Measurements from ENCODE around the gene MRPS16. TPM values are rescaled to one million over a fixed set of nuclear protein-coding genes. Genes with fewer than 3 reads are reported as not detected.

The MRPS16 gene
- 54.5 TPM for total RNA-seq

DNA sequence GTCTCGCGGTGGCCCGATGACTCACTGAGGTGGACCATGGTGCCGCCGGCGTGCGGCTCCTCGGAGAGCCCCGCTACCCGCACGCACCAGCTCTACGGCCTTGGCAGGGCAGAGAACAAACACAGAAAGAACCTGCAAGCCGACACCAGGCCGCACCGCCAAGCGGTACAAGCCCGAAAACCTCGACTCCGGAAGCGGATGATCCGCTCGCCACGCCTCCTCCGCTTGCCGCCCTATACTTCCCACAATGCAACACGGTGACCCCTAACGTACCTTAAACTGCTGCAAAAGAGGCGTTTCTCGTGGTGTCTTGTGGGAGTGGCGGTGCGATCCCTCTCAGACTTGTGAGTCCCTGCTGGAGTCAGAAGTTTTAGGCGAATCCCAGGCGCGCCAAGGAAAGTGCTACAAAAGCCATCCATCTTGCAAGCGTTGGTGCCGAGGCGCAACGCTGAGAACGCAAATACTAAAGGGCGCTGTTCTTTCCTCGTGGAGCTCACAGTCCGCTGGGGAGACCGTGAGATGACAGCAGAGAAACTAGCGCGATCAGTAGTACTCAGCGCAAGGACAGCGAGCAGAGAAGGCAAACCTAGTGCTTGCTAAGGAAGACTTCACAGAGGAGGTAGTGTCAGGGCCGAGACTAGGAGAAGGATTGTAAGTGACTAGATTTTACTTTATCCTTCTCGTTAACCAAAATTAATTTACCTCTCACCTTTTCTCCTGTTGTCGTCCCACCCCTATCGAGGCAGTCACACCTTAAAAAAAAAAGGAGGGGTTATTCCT is at the start of gene MRPS16:
Gene MRPS16 (minus strand): TSS at position 200 of the 780 bp plus-strand sequence. CDS start 162 bp downstream, at position 38.

DNA sequence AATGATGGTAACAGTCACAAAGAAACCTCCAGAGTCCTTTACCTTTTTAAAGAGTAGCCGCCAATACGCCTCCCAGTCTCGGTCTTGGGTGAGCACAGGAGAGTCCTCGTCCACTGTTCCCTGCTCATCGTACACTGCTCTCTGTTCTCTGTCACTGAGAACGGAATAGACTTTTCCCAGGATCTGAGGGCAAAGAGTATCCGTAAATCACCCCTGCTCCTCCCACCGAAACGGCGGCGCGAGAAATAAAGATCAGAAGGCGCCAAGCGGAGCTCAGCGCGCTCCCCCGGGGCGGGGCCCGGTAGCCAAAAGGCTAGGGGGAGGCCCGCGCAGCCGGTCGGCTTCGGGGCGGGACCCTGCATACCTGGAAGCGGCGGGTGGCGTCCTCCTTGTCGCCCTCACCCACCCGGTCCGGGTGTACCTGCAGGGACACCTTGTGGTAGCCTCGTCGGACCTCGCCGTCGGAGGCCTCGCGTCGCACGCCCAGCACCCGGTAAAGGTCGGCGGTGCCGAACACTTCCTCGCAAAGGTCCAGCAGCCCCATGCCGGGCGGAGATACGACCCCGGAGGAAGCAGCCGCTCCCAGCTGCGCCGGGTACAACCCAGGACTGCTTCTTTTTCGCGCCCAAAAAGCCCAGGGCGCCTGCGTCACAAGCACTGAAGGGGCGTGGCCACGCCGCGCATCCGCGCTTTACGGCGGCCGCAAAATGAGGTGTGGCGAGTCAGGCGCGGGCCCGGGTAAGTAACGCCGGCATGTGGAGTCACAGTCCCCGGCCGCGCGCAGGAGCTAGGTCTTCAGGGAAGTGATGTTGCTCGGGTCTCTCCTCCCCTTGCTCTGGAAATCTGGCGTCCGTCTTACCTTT is 5.6 kb downstream of the MRPS16 start, which contains the start of gene DNAJC9:
Gene DNAJC9 (minus strand): TSS at position 610 of the 863 bp plus-strand sequence. CDS start 66 bp downstream, at position 544.

Small RNA genes within 50 kb of the gene (small RNA-seq; reads per million reads assigned to genes)
- gene RNU6-833P (ENCODE audit: low replicate concordance): not detected

Other genes starting within 250 kb of the MRPS16 start
- 52.2 TPM for gene P4HA1, start 155.8 kb downstream of the MRPS16 start, total RNA-seq
- gene NUDT13, start 142.2 kb downstream of the MRPS16 start, total RNA-seq: 0.70 TPM
- 30.3 TPM for gene ECD, start 84.6 kb downstream of the MRPS16 start, total RNA-seq
- gene FAM149B1, start 84.5 kb downstream of the MRPS16 start, total RNA-seq: 28.7 TPM
- 18.6 TPM for gene DNAJC9, start 5.4 kb downstream of the MRPS16 start, total RNA-seq
- 5.7 TPM for gene CFAP70, start 106.2 kb upstream of the MRPS16 start, total RNA-seq
- gene ANXA7, start 161.4 kb upstream of the MRPS16 start, total RNA-seq: 78.0 TPM
- 4.1 TPM for gene MSS51, start 180.9 kb upstream of the MRPS16 start, total RNA-seq
- gene PPP3CB, start 243.4 kb upstream of the MRPS16 start, total RNA-seq: 57.5 TPM